Measurements from ENCODE around the gene SOS2. TPM values are rescaled to one million over a fixed set of nuclear protein-coding genes. Genes with fewer than 3 reads are reported as not detected.

Gene SOS2
- polyA plus RNA-seq, 1 donor (not counting 4 experiments of a cell fraction or from before 2014, with no cell fraction given) = 13.0 TPM

DNA sequence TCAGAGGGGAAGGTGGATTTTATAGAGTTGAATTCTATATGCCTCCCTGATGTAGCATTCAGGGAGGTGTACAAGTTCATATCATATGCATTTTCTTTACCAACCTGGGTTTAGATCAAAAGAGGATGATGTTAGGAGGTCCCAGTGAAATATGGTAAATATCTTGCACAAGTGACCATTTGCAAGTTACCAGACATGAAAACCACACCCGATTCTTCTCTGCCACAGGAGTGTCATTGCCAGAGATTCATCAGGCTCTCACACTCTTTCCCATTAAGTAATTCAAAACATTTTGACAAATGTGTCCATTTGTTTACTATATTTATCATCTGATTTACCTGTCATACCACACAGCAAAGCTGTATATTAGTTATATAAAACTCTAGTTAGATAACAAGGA, 159.0 kb downstream of the SOS2 start:
- dilution Hi-C loops (cut with MboI; ENCODE audit: extremely low pct_ligation_motif_present, low sequenced_read_pairs) = no loop called here
- no peak overlapping the region for H3K4me3 ChIP-seq (ENCODE audit: control insufficient read depth in 2 of 3, extremely low read depth in 1 of 3, insufficient read depth in 2 of 3, low read depth in 1 of 3, low read length in 3 of 3)
- H3K4me1 ChIP-seq (ENCODE audit: control insufficient read depth, extremely low read depth, insufficient read depth, low read length) = peaks cover 7% of the 10 kb centered on the region
- no peak overlapping the region for H3K4me2 ChIP-seq (ENCODE audit: control insufficient read depth, extremely low read depth, insufficient read depth, low read depth, low read length)
- H3K9ac ChIP-seq (ENCODE audit: control insufficient read depth, extremely low read depth, insufficient read depth, low read length) = no peak overlapping the region
- no peaks in the 10 kb centered on the region for H3K79me2 ChIP-seq (ENCODE audit: control insufficient read depth, insufficient read depth, low read length)
- no peaks in the 10 kb centered on the region for H4K20me1 ChIP-seq (ENCODE audit: control insufficient read depth, extremely low read depth, insufficient read depth, low read length)
- DNase-seq (ENCODE audit: low read depth, low spot score) (no peak), FAIRE-seq (no peak)
- H3K9me3 ChIP-seq (ENCODE audit: control insufficient read depth, low read depth, low read length) = no peaks in the 10 kb centered on the region
- H3K27me3 ChIP-seq (ENCODE audit: control insufficient read depth, extremely low read depth, insufficient read depth, low read length) = no peaks in the 10 kb centered on the region
- H2AFZ ChIP-seq (ENCODE audit: control insufficient read depth, low read length) = no peak overlapping the region
- H3K9me1 ChIP-seq (ENCODE audit: control insufficient read depth, extremely low read depth, insufficient read depth, low read length) = no peaks in the 10 kb centered on the region
- no peaks in the 10 kb centered on the region for H3K36me3 ChIP-seq (ENCODE audit: control insufficient read depth in 2 of 2, extremely low read depth in 1 of 2, insufficient read depth in 2 of 2, low read length in 2 of 2)
- no peak overlapping the region for H3K27ac ChIP-seq (ENCODE audit: control insufficient read depth, insufficient read depth, low read length)
- no peak for TF ChIP-seq EZH2 (IDR thresholded peaks at IDR 0.05; ENCODE audit: low read length)
- TF ChIP-seq, protein P1, sequence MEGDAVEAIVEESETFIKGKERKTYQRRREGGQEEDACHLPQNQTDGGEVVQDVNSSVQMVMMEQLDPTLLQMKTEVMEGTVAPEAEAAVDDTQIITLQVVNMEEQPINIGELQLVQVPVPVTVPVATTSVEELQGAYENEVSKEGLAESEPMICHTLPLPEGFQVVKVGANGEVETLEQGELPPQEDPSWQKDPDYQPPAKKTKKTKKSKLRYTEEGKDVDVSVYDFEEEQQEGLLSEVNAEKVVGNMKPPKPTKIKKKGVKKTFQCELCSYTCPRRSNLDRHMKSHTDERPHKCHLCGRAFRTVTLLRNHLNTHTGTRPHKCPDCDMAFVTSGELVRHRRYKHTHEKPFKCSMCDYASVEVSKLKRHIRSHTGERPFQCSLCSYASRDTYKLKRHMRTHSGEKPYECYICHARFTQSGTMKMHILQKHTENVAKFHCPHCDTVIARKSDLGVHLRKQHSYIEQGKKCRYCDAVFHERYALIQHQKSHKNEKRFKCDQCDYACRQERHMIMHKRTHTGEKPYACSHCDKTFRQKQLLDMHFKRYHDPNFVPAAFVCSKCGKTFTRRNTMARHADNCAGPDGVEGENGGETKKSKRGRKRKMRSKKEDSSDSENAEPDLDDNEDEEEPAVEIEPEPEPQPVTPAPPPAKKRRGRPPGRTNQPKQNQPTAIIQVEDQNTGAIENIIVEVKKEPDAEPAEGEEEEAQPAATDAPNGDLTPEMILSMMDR (optimal IDR thresholded peaks at IDR 0.05 in 1 of 3, IDR thresholded peaks at IDR 0.05 in 1 of 3, conservative IDR thresholded peaks at IDR 0.05 in 1 of 3; ENCODE audit: extremely low read depth in 1 of 3, insufficient read depth in 2 of 3, low read length in 3 of 3) = no peak

GRCh38 chr14:50070840-50071548, 160.4 kb downstream of the SOS2 start:
- no peaks in the 10 kb centered on the region for H3K79me2 ChIP-seq (ENCODE audit: control insufficient read depth, insufficient read depth, low read length)
- no peaks in the 10 kb centered on the region for H4K20me1 ChIP-seq (ENCODE audit: control insufficient read depth, extremely low read depth, insufficient read depth, low read length)
- no peaks in the 10 kb centered on the region for H3K9me1 ChIP-seq (ENCODE audit: control insufficient read depth, extremely low read depth, insufficient read depth, low read length)
- dilution Hi-C loops (cut with MboI; ENCODE audit: extremely low pct_ligation_motif_present, low sequenced_read_pairs) = no loop called here
- peaks cover 9% of the 10 kb centered on the region for H3K4me1 ChIP-seq (ENCODE audit: control insufficient read depth, extremely low read depth, insufficient read depth, low read length)
- no peaks in the 10 kb centered on the region for H3K9me3 ChIP-seq (ENCODE audit: control insufficient read depth, low read depth, low read length)
- H3K4me2 ChIP-seq (ENCODE audit: control insufficient read depth, extremely low read depth, insufficient read depth, low read depth, low read length) = no peak overlapping the region
- H3K9ac ChIP-seq (ENCODE audit: control insufficient read depth, extremely low read depth, insufficient read depth, low read length) = no peak overlapping the region
- DNase-seq (ENCODE audit: low read depth, low spot score) (no peak), FAIRE-seq (no peak)
- no peak overlapping the region for H2AFZ ChIP-seq (ENCODE audit: control insufficient read depth, low read length)
- no peak for TF ChIP-seq EZH2 (IDR thresholded peaks at IDR 0.05; ENCODE audit: low read length)
- TF ChIP-seq, protein P1 (optimal IDR thresholded peaks at IDR 0.05 in 1 of 3, IDR thresholded peaks at IDR 0.05 in 1 of 3, conservative IDR thresholded peaks at IDR 0.05 in 1 of 3; ENCODE audit: extremely low read depth in 1 of 3, insufficient read depth in 2 of 3, low read length in 3 of 3) = no peak
- H3K27ac ChIP-seq (ENCODE audit: control insufficient read depth, insufficient read depth, low read length) = no peak overlapping the region
- no peaks in the 10 kb centered on the region for H3K27me3 ChIP-seq (ENCODE audit: control insufficient read depth, extremely low read depth, insufficient read depth, low read length)
- H3K36me3 ChIP-seq (ENCODE audit: control insufficient read depth in 2 of 2, extremely low read depth in 1 of 2, insufficient read depth in 2 of 2, low read length in 2 of 2) = no peaks in the 10 kb centered on the region
- H3K4me3 ChIP-seq (ENCODE audit: control insufficient read depth in 2 of 3, extremely low read depth in 1 of 3, insufficient read depth in 2 of 3, low read depth in 1 of 3, low read length in 3 of 3) = no peak overlapping the region

Measured in keratinocyte (primary cell).